ENCODE results near the gene KCNH2. TPM values are rescaled to one million over a fixed set of nuclear protein-coding genes. Genes with fewer than 3 reads are reported as not detected.

The KCNH2 gene
- total RNA-seq, 1 experiment from 2014 or later, result 1.8 TPM

GRCh38 chr7:151005566-151005965 lies 27.4 kb upstream of the KCNH2 start:
- H3K4me1 ChIP-seq (ENCODE audit: control insufficient read depth, insufficient read depth, low read length), result peaks cover 26% of the 10 kb centered on the region
- H3K27ac ChIP-seq (ENCODE audit: low read length), result no peak overlapping the region
- no peak for TF ChIP-seq CTCF (IDR thresholded peaks at IDR 0.05)
- no peak for TF ChIP-seq POLR2AphosphoS5 (IDR thresholded peaks at IDR 0.05; ENCODE audit: low read depth, low read length)
- TF ChIP-seq SIN3A (IDR thresholded peaks at IDR 0.05; ENCODE audit: borderline replicate concordance, insufficient read depth, low read depth, low read length), result no peak
- TF ChIP-seq, protein P1, sequence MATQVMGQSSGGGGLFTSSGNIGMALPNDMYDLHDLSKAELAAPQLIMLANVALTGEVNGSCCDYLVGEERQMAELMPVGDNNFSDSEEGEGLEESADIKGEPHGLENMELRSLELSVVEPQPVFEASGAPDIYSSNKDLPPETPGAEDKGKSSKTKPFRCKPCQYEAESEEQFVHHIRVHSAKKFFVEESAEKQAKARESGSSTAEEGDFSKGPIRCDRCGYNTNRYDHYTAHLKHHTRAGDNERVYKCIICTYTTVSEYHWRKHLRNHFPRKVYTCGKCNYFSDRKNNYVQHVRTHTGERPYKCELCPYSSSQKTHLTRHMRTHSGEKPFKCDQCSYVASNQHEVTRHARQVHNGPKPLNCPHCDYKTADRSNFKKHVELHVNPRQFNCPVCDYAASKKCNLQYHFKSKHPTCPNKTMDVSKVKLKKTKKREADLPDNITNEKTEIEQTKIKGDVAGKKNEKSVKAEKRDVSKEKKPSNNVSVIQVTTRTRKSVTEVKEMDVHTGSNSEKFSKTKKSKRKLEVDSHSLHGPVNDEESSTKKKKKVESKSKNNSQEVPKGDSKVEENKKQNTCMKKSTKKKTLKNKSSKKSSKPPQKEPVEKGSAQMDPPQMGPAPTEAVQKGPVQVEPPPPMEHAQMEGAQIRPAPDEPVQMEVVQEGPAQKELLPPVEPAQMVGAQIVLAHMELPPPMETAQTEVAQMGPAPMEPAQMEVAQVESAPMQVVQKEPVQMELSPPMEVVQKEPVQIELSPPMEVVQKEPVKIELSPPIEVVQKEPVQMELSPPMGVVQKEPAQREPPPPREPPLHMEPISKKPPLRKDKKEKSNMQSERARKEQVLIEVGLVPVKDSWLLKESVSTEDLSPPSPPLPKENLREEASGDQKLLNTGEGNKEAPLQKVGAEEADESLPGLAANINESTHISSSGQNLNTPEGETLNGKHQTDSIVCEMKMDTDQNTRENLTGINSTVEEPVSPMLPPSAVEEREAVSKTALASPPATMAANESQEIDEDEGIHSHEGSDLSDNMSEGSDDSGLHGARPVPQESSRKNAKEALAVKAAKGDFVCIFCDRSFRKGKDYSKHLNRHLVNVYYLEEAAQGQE (IDR thresholded peaks at IDR 0.05; ENCODE audit: insufficient read depth in 1 of 2, low read depth in 2 of 2, low read length in 1 of 2), result no peak
- TF ChIP-seq TCF7L2 (IDR thresholded peaks at IDR 0.05; ENCODE audit: low read depth, low read length), result no peak
- CTCF ChIA-PET, result interaction anchor here (1.1 to 1.6 kb wide), 2 partner anchors 13 to 30 kb away, joined by 3 to 5 read pairs; no protein-coding TSS in a partner anchor
- intact Hi-C loops (cut with micrococcal nuclease; ENCODE audit: unreplicated experiment) (no loop called here), in situ Hi-C loops (cut with HindIII; ENCODE audit: low pct_unique_long_range_greater_than_20kb, low sequenced_read_pairs) (no loop called here)
- DNase-seq (ENCODE audit: low read depth, low spot score), result no peak
- no peaks in the 10 kb centered on the region for H3K9me3 ChIP-seq (ENCODE audit: control insufficient read depth, insufficient read depth, low read depth, low read length)
- BruUV-seq (replicated peaks), result no TSS peak
- H3K36me3 ChIP-seq (ENCODE audit: control insufficient read depth, insufficient read depth, low read length), result no peaks in the 10 kb centered on the region
- H3K4me3 ChIP-seq (ENCODE audit: low read depth in 2 of 2, low read length in 2 of 2), result no peak overlapping the region
- POLR2A ChIA-PET, result interaction anchor here (0.6 kb wide), 1 partner anchor 57 kb away, joined by 3 read pairs; no protein-coding TSS in a partner anchor
- H3K27me3 ChIP-seq (ENCODE audit: control insufficient read depth, insufficient read depth, low read length), result no peaks in the 10 kb centered on the region
- ATAC-seq, result no peak

DNA sequence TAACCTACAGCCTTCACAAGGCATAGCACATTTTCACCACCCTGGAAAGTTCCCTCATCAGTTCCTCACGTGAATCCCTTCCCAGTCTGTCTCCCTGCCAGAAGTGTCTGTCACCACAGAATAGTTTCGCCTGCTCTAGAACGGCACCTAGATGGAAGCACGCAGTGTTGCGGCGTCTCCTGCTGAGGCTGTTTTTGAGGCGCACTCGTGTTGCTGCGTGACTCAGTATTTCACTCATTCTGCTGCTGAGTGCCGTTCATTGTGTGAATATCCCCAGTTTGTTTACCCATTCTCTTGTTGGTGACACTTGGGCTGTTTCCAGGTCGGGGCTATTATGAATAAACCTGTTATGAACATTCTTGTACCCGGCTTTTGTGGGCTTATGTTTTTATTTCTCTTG lies 25.5 kb upstream of the KCNH2 start:
- POLR2A ChIA-PET, result no interaction called here
- TF ChIP-seq TCF7L2 (IDR thresholded peaks at IDR 0.05; ENCODE audit: low read depth, low read length), result no peak
- DNase-seq (ENCODE audit: low read depth, low spot score) (no peak), ATAC-seq (peak; percentile 44; the same call in 1 of the 2 replicates)
- Histone ChIP-seq H3K27me3 (ENCODE audit: control insufficient read depth, insufficient read depth, low read length) (no peaks in the 10 kb centered on the region), H3K9me3 (ENCODE audit: control insufficient read depth, insufficient read depth, low read depth, low read length) (no peaks in the 10 kb centered on the region), H3K27ac (ENCODE audit: low read length) (no peak overlapping the region), H3K4me1 (ENCODE audit: control insufficient read depth, insufficient read depth, low read length) (peaks cover 12% of the 10 kb centered on the region; the same call in 1 of the 2 replicates), H3K4me3 (ENCODE audit: low read depth in 2 of 2, low read length in 2 of 2) (no peak overlapping the region), H3K36me3 (ENCODE audit: control insufficient read depth, insufficient read depth, low read length) (no peaks in the 10 kb centered on the region)
- CTCF ChIA-PET, result no interaction called here
- intact Hi-C loops (cut with micrococcal nuclease; ENCODE audit: unreplicated experiment), result no loop called here
- BruUV-seq (replicated peaks), result no TSS peak
- in situ Hi-C loops (cut with HindIII; ENCODE audit: low pct_unique_long_range_greater_than_20kb, low sequenced_read_pairs), result no loop called here

DNA sequence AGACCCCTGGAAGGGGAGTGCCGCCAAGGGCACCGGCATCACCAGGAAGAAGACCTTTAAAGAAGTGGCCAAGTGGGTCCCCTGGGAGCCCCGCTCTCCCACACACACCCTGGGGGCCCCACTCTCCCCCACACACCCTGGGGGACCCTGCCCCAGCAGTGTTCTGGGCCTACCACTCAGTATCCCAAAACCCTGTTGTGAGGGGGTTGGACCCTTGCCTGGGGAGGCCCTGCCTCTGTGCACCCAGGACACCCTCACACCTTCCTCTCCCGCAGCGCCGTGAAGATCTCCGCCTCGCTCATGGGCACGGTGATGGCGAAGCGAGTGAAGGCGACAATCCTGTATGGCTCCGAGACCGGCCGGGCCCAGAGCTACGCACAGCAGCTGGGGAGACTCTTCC lies 23.4 kb upstream of the KCNH2 start:
- in situ Hi-C loops (cut with HindIII; ENCODE audit: low pct_unique_long_range_greater_than_20kb, low sequenced_read_pairs), result no loop called here
- intact Hi-C loops (cut with micrococcal nuclease; ENCODE audit: unreplicated experiment), result no loop called here
- POLR2A ChIA-PET, result no interaction called here

More for the DNA sequence above, 23.4 kb upstream of the KCNH2 start:
- CTCF ChIA-PET, result no interaction called here
- DNase-seq (ENCODE audit: low read depth, low spot score) (no peak), ATAC-seq (no peak)
- TF ChIP-seq SIN3A (IDR thresholded peaks at IDR 0.05; ENCODE audit: borderline replicate concordance, insufficient read depth, low read depth, low read length), result no peak
- TF ChIP-seq POLR2AphosphoS5 (IDR thresholded peaks at IDR 0.05; ENCODE audit: low read depth, low read length), result no peak
- TF ChIP-seq, protein P1 (IDR thresholded peaks at IDR 0.05; ENCODE audit: insufficient read depth in 1 of 2, low read depth in 2 of 2, low read length in 1 of 2), result no peak
- TF ChIP-seq CTCF (IDR thresholded peaks at IDR 0.05), result no peak
- TF ChIP-seq TCF7L2 (IDR thresholded peaks at IDR 0.05; ENCODE audit: low read depth, low read length), result no peak
- Histone ChIP-seq H3K27me3 (ENCODE audit: control insufficient read depth, insufficient read depth, low read length) (no peaks in the 10 kb centered on the region), H3K9me3 (ENCODE audit: control insufficient read depth, insufficient read depth, low read depth, low read length) (no peaks in the 10 kb centered on the region), H3K4me3 (ENCODE audit: low read depth in 2 of 2, low read length in 2 of 2) (no peak overlapping the region), H3K4me1 (ENCODE audit: control insufficient read depth, insufficient read depth, low read length) (no peaks in the 10 kb centered on the region), H3K27ac (ENCODE audit: low read length) (no peak overlapping the region), H3K36me3 (ENCODE audit: control insufficient read depth, insufficient read depth, low read length) (no peaks in the 10 kb centered on the region)
- BruUV-seq (replicated peaks), result no TSS peak
